ENCODE results near the gene PRR13.

PRR13 gene

GRCh38 chr12:53493610-53494391 is 52.3 kb downstream of the PRR13 start:
- no peak for DNase-seq (ENCODE audit: low spot score)

All from AG08396 (cell line).